Measurements from ENCODE around the gene TUBA1C.

TUBA1C gene

GRCh38 chr12:49296836-49297694 is 32.2 kb downstream of the TUBA1C start:
- POLR2A ChIA-PET = no interaction called here
- no peak for DNase-seq (ENCODE audit: low read depth, low spot score)

GRCh38 chr12:49297695-49298060 is 32.8 kb downstream of the TUBA1C start:
- ChIA-PET CTCF (interaction anchor here (1.4 to 14.8 kb wide), 10 partner anchors 9 to 72 kb away, joined by 4 to 289 read pairs (median 12); partner anchors contain the start of genes C1QL4, DNAJC22 and TROAP), POLR2A (no interaction called here)
- TF ChIP-seq CTCF (IDR thresholded peaks at IDR 0.05; ENCODE audit: insufficient read depth, low read length, missing control alignments) = no peak
- no peak for DNase-seq (ENCODE audit: low read depth, low spot score)
- no peak overlapping the region for H3K4me3 ChIP-seq (ENCODE audit: low read depth, low read length)

More at GRCh38 chr12:49296836-49297694, 32.2 kb downstream of the TUBA1C start:
- H3K4me3 ChIP-seq (ENCODE audit: low read depth, low read length) = no peak overlapping the region; the same call in 1 of the 2 replicates
- TF ChIP-seq CTCF (IDR thresholded peaks at IDR 0.05; ENCODE audit: insufficient read depth, low read length, missing control alignments) = peak; percentile 8
- CTCF ChIA-PET = interaction anchor here (0.6 to 14.8 kb wide), 16 partner anchors 8 to 346 kb away, joined by 3 to 289 read pairs (median 5); partner anchors contain the start of genes C1QL4, DNAJC22 and TROAP

- no peak for TF ChIP-seq CTCF (IDR thresholded peaks at IDR 0.05; ENCODE audit: insufficient read depth, low read length, missing control alignments)
- ChIA-PET CTCF (interaction anchor here (1.3 to 7.2 kb wide), 4 partner anchors 9 to 60 kb away, joined by 4 to 51 read pairs (median 7); no protein-coding TSS in a partner anchor), POLR2A (no interaction called here)
- no peak overlapping the region for H3K4me3 ChIP-seq (ENCODE audit: low read depth, low read length)
- no peak for DNase-seq (ENCODE audit: low read depth, low spot score)
Observed at GRCh38 chr12:49298160-49298559, 33.3 kb downstream of the TUBA1C start.

- DNase-seq (ENCODE audit: low read depth, low spot score) = no peak
- ChIA-PET CTCF (interaction anchor here (0.7 to 2.3 kb wide), 6 partner anchors 12 to 46 kb away, joined by 3 to 10 read pairs (median 5); no protein-coding TSS in a partner anchor), POLR2A (no interaction called here)
- no peak overlapping the region for H3K4me3 ChIP-seq (ENCODE audit: low read depth, low read length)
- no peak for TF ChIP-seq CTCF (IDR thresholded peaks at IDR 0.05; ENCODE audit: insufficient read depth, low read length, missing control alignments)
Observed at GRCh38 chr12:49301760-49302159, 36.9 kb downstream of the TUBA1C start.

- no peak for TF ChIP-seq CTCF (IDR thresholded peaks at IDR 0.05; ENCODE audit: insufficient read depth, low read length, missing control alignments)
- no peak overlapping the region for H3K4me3 ChIP-seq (ENCODE audit: low read depth, low read length)
- CTCF ChIA-PET = interaction anchor here (1.0 to 3.1 kb wide), 5 partner anchors 10 to 43 kb away, joined by 5 to 25 read pairs (median 5); partner anchors contain the start of genes DNAJC22 and PRPH
- peak; percentile 21 for DNase-seq (ENCODE audit: low read depth, low spot score)
- POLR2A ChIA-PET = interaction anchor here (1.0 kb wide), 1 partner anchor 19 kb away, joined by 3 read pairs; the partner anchor contains the start of gene TROAP
Observed at GRCh38 chr12:49304161-49304560, 39.3 kb downstream of the TUBA1C start.

Measured in AG04449 (cell line).